Measurements from ENCODE around the gene ACTL10.
"Not testable (repeated sequence)": the region's sequence is repeated elsewhere in the genome, so short reads cannot be mapped to it uniquely, and the experiment has no call there.

ACTL10 gene

GRCh38 chr20:33693741-33694638 lies 27.2 kb downstream of the ACTL10 start:
- DNase-seq (ENCODE audit: low read depth in 2 of 3, low spot score in 1 of 3) = no peak

GRCh38 chr20:33694639-33695012 lies 27.9 kb downstream of the ACTL10 start:
- no peak for DNase-seq (ENCODE audit: low read depth in 2 of 3, low spot score in 1 of 3)

GRCh38 chr20:33696448-33696847 lies 29.7 kb downstream of the ACTL10 start:
- DNase-seq (ENCODE audit: low read depth in 2 of 3, low spot score in 1 of 3) = no peak

- DNase-seq (ENCODE audit: low read depth in 2 of 3, low spot score in 1 of 3) = no peak
Observed at GRCh38 chr20:33697129-33697528, 30.4 kb downstream of the ACTL10 start.

- not testable (repeated sequence) for DNase-seq (ENCODE audit: low read depth in 2 of 3, low spot score in 1 of 3)
Observed at GRCh38 chr20:33698966-33699365, 32.2 kb downstream of the ACTL10 start.

GRCh38 chr20:33700696-33701441 lies 34.1 kb downstream of the ACTL10 start:
- DNase-seq (ENCODE audit: low read depth in 2 of 3, low spot score in 1 of 3) = not testable (repeated sequence)

- DNase-seq (ENCODE audit: low read depth in 2 of 3, low spot score in 1 of 3) = no peak
Observed at GRCh38 chr20:33701629-33702450, 35.1 kb downstream of the ACTL10 start.

GRCh38 chr20:33702861-33703260 lies 36.1 kb downstream of the ACTL10 start:
- no peak for DNase-seq (ENCODE audit: low read depth in 2 of 3, low spot score in 1 of 3)

- no peak for DNase-seq (ENCODE audit: low read depth in 2 of 3, low spot score in 1 of 3)
Observed at GRCh38 chr20:33703498-33704137, 36.9 kb downstream of the ACTL10 start.

GRCh38 chr20:33704197-33704924 lies 37.6 kb downstream of the ACTL10 start:
- no peak for DNase-seq (ENCODE audit: low read depth in 2 of 3, low spot score in 1 of 3)

GRCh38 chr20:33707668-33708067 lies 40.9 kb downstream of the ACTL10 start:
- DNase-seq (ENCODE audit: low read depth in 2 of 3, low spot score in 1 of 3) = no peak

GRCh38 chr20:33709398-33709797 lies 42.7 kb downstream of the ACTL10 start:
- no peak for DNase-seq (ENCODE audit: low read depth in 2 of 3, low spot score in 1 of 3)

GRCh38 chr20:33709905-33710541 lies 43.3 kb downstream of the ACTL10 start:
- no peak for DNase-seq (ENCODE audit: low read depth in 2 of 3, low spot score in 1 of 3)

GRCh38 chr20:33710681-33711445 lies 44.1 kb downstream of the ACTL10 start:
- DNase-seq (ENCODE audit: low read depth in 2 of 3, low spot score in 1 of 3) = no peak

GRCh38 chr20:33711446-33711738 lies 44.6 kb downstream of the ACTL10 start:
- DNase-seq (ENCODE audit: low read depth in 2 of 3, low spot score in 1 of 3) = no peak

GRCh38 chr20:33713865-33714367 lies 47.2 kb downstream of the ACTL10 start:
- no peak for DNase-seq (ENCODE audit: low read depth in 2 of 3, low spot score in 1 of 3)

- no peak for DNase-seq (ENCODE audit: low read depth in 2 of 3, low spot score in 1 of 3)
Observed at GRCh38 chr20:33716498-33716897, 49.8 kb downstream of the ACTL10 start.
